A673 (cell line): ENCODE measurements around the gene FBLN2. TPM values are rescaled to one million over a fixed set of nuclear protein-coding genes. Genes with fewer than 3 reads are reported as not detected.

ENCODE experiments used
- BruUV-seq: library from RNA; stranded (reverse); fragments of 400-500 nt; replicated peaks from 2 replicates; lab custom pipeline; 2021; lab: Mats Ljungman, UMichigan
- CTCF ChIA-PET: fragments of 300-600 bp; sonication (Branson Sonifier 250); formaldehyde crosslinking; loops from one replicate; lab custom pipeline; 2022; ENCODE audit warnings: antibody characterized with exemption; lab: Charles Lee
- POLR2A ChIA-PET: fragments of 300-600 bp; sonication (Branson Sonifier 250); formaldehyde crosslinking; loops from one replicate; lab custom pipeline; 2022; ENCODE audit warnings: antibody characterized with exemption; ENCODE audit not compliant: low non-redundant PET; lab: Charles Lee
- DNase-seq: peaks from one replicate; pipeline ENCODE4 v3.0.0-alpha.2; 2015; ENCODE audit warnings: low spot score
- H3K27ac ChIP-seq: fragments of 200-600 bp; sonication (generic); 2 replicates; pipeline ENCODE4 v1.5.1; 2016; ENCODE audit warnings: mixed run types, low read depth, mild to moderate bottlenecking, mixed read lengths, antibody characterized with exemption, low read length; ENCODE audit not compliant: poor library complexity, severe bottlenecking
- H3K27me3 ChIP-seq: fragments of 200-600 bp; sonication (generic); replicated peaks from 2 replicates; pipeline ENCODE4 v1.6.1; 2017; ENCODE audit warnings: mixed run types, low read depth, mild to moderate bottlenecking, mixed read lengths, antibody characterized with exemption, low read length; ENCODE audit not compliant: insufficient read depth, poor library complexity
- H3K36me3 ChIP-seq: fragments of 200-600 bp; sonication (generic); 2 replicates; pipeline ENCODE4 v1.6.1; 2016; ENCODE audit warnings: mixed run types, mild to moderate bottlenecking, mixed read lengths, antibody characterized with exemption, low read length; ENCODE audit not compliant: insufficient read depth, poor library complexity, severe bottlenecking
- H3K4me1 ChIP-seq: fragments of 200-600 bp; sonication (generic); 2 replicates; pipeline ENCODE4 v1.6.1; 2017; ENCODE audit warnings: mixed run types, mild to moderate bottlenecking, mixed read lengths, antibody characterized with exemption, low read length; ENCODE audit not compliant: insufficient read depth, poor library complexity, severe bottlenecking
- H3K4me3 ChIP-seq: fragments of 200-600 bp; sonication (generic); 2 replicates; pipeline ENCODE4 v1.5.1; 2016; ENCODE audit warnings: low read depth, mixed run types, mild to moderate bottlenecking, mixed read lengths, low read length; ENCODE audit not compliant: poor library complexity, severe bottlenecking
- H3K9me3 ChIP-seq: fragments of 200-600 bp; sonication (generic); 2 replicates; pipeline ENCODE4 v1.6.1; 2016; ENCODE audit warnings: mixed run types, low read depth, mild to moderate bottlenecking, mixed read lengths, antibody characterized with exemption, low read length; ENCODE audit not compliant: poor library complexity, severe bottlenecking
- CTCF ChIP-seq: fragments of 300-800, 200-600 bp; sonication (generic); conservative IDR thresholded peaks from 2 replicates; pipeline ENCODE4 v1.5.1; 2017; ENCODE audit warnings: low read depth, mild to moderate bottlenecking, antibody characterized with exemption, low read length, moderate library complexity, mixed read lengths
- EZH2 ChIP-seq: fragments of 200-600 bp; sonication (generic); IDR thresholded peaks from 2 replicates; pipeline ENCODE4 v1.6.1; 2017; ENCODE audit warnings: borderline replicate concordance, low read depth, mild to moderate bottlenecking, mixed read lengths, antibody characterized with exemption, low read length; ENCODE audit not compliant: poor library complexity, severe bottlenecking
- intact Hi-C: fragments of 100-400 bp; cut with micrococcal nuclease; formaldehyde crosslinking; loops from one replicate; pipeline ENCODE4 v1.10.0; 2022; ENCODE audit not compliant: unreplicated experiment
- total RNA-seq: library from RNA; stranded (reverse); gene quantifications from 2 replicates; pipeline ENCODE4 v1.2.3, GENCODE V29; 2021

FBLN2 gene
- total RNA-seq, 1 experiment from 2014 or later, result 0.71 TPM

- POLR2A ChIA-PET, result no interaction called here
- no TSS peak for BruUV-seq
- intact Hi-C loops, result no loop called here
These were observed 90.0 kb downstream of the FBLN2 start for GRCh38 chr3:13638927-13639326.

DNA sequence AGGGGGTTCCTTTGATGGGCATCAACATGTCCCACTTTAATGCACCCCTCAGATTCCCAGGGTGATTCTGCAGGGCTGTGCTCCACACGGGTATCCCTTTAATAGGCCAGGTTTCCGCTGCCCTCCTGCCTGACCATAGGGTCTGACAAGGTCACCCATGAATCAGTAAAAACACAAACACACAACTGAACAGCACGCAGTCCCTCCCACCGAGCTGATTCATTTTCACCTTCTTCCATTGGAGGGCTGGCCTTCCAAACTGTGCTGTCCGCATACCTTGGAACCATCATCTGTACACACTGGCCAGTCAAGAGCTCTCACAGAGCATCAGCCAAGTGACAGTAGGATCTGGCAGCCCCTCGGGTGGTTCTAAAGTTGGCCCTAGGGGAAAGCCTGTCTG lies 93.7 kb downstream of the FBLN2 start:
- no peaks in the 10 kb centered on the region for H3K36me3 ChIP-seq
- CTCF ChIA-PET, result no interaction called here
- POLR2A ChIA-PET, result no interaction called here
- no peaks in the 10 kb centered on the region for H3K9me3 ChIP-seq
- H3K4me1 ChIP-seq, result peaks cover 2% of the 10 kb centered on the region
- TF ChIP-seq CTCF (no peak), EZH2 (no peak)
- BruUV-seq, result no TSS peak
- H3K27me3 ChIP-seq, result peaks cover 7% of the 10 kb centered on the region
- H3K4me3 ChIP-seq, result no peak overlapping the region
- DNase-seq, result no peak
- intact Hi-C loops, result no loop called here
- no peak overlapping the region for H3K27ac ChIP-seq

More at GRCh38 chr3:13638927-13639326, 90.0 kb downstream of the FBLN2 start:
- H3K4me3 ChIP-seq, result no peak overlapping the region
- no peak overlapping the region for H3K27ac ChIP-seq
- CTCF ChIA-PET, result no interaction called here
- peaks cover 7% of the 10 kb centered on the region for H3K27me3 ChIP-seq
- H3K4me1 ChIP-seq, result no peaks in the 10 kb centered on the region
- no peaks in the 10 kb centered on the region for H3K9me3 ChIP-seq
- TF ChIP-seq CTCF, result no peak
- no peak for TF ChIP-seq EZH2
- DNase-seq, result no peak
- no peaks in the 10 kb centered on the region for H3K36me3 ChIP-seq

DNA sequence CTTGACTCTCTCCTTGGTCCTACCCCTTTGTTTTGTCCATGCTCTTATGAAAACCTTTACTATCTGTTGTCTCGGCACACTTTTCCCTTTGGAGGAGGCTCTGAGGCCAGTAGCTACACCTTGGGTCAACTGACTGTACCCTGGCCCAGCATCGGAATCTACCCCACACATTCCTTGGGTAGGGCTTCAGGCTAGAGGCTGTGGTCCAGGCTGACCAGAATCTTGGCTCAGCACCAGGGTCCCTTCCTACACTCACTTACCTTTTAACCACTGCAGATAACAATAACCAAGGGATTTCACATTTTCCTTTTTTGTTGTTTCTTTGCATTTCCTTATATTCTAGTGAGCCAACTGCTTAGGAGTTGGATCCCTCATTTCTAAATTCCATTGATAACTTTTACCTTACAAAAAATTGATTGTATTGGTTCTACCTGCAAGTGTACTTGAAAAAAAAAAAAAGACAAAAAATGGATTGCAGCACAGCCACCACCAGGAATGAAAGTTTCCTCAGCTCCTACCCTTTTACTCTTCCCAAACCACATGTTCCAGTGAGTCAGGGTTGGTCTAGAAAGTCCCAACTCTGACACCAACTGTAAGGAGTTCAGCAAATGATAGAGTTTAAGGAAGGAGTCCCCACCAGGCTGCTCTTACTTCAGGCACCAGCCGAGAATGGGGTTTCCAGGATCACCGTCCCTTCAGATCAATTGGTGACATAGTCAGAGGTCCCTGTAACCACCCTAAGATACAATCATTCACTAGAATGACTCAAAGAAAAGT lies 95.6 kb downstream of the FBLN2 start:
- no TSS peak for BruUV-seq
- no peak for DNase-seq
- intact Hi-C loops, result no loop called here
- Histone ChIP-seq H3K27ac (no peak overlapping the region), H3K9me3 (no peaks in the 10 kb centered on the region), H3K36me3 (no peaks in the 10 kb centered on the region), H3K27me3 (peaks cover 3% of the 10 kb centered on the region), H3K4me3 (no peak overlapping the region), H3K4me1 (peaks cover 7% of the 10 kb centered on the region)
- ChIA-PET CTCF (interaction anchor here (5.6 kb wide), 1 partner anchor 148 kb away, joined by 99 read pairs; no protein-coding TSS in a partner anchor), POLR2A (no interaction called here)
- TF ChIP-seq EZH2 (no peak), CTCF (no peak)
